SK-MEL-5 (cell line): Measurements from ENCODE around the gene TMA7B. TPM values are rescaled to one million over a fixed set of nuclear protein-coding genes. Genes with fewer than 3 reads are reported as not detected.
"Not testable (repeated sequence)": the region's sequence is repeated elsewhere in the genome, so short reads cannot be mapped to it uniquely, and the experiment has no call there.

Source experiments
- DNase-seq: peaks from one replicate; pipeline ENCODE4 v3.0.0-alpha.2; 2016; ENCODE audit warnings: low read depth, low spot score
- in situ Hi-C: cut with HindIII; loops from 2 replicates; pipeline ENCODE4 v1.10.0; 2016; ENCODE audit warnings: low sequenced_read_pairs, high pct_unique_total_duplicates, low pct_unique_long_range_greater_than_20kb
- total RNA-seq: library from RNA; depleted of rRNA; stranded (reverse); fragments of >200 nt; shearing (Covaris generic); gene quantifications from 2 replicates; pipeline ENCODE4 v1.2.3, GENCODE V29; 2014

The TMA7B gene
- total RNA-seq, 1 experiment from 2014 or later, result 0.08 TPM

DNA sequence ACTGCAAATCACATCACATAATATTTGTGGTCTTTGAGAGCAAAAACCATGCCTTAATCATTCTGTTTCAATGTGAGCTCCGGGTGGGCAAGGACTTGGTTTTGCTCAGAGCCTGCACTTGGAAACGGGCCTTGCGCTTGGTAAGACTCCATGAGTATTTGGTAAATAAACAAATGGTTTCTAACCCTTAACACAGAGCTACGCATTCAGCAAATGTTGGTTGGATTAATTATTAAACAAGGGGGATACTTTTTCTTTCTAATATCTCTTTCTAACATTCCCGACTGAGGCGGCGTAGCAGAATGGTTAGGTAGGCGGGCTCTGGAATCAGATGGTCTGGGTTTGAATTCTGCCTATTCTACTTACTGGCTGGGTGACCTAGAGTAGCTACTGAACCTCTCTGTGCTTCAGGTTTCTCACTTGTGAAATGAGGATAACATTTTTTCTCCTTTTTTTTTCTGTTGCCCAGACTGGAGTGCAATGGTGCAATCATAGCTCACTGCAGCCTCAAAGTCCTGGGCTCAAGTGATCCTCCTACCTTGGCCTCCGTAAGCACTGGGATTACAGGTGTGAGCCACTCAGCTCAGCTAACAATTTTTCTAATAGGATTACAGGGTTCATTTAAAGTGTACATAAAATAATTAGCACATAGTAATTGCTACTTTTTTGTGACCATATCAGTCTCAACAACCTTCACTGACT, 31.1 kb downstream of the TMA7B start:
- no peak for DNase-seq
- in situ Hi-C loops, result no loop called here

DNA sequence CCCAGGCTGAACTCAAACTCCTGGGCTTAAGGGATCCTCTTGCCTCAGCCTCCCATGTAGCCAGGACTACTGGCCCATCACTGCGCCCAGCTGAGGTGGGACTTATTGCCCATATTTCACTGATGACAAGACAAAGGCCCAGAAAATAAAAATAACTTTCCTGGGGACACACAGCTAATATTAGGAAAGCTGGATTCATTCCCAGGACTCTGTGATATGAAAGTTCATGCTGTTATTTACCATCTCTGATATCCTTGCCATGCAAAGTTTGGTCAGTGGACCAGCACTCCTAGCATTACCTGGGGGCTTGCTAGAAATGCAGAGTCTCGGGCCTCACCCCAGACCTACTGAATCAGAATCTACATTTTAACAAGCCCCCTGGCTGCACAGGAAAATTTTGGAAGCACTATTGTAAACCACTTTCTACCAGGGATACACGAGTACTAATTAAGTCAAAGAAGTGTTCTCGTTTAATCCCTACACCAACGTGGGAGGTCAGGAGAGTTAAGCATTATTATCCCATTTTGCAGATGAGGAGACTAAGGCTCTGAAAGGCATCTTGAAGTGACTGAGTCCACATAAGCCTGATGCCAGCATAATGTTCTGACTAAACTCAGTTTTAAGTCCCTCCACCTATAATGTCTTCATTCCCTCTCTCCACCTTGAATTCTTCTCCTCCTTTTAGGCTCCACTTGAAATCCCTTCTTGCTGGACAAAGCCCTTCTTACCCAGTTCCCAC, 32.1 kb downstream of the TMA7B start:
- in situ Hi-C loops, result no loop called here
- DNase-seq, result no peak

DNA sequence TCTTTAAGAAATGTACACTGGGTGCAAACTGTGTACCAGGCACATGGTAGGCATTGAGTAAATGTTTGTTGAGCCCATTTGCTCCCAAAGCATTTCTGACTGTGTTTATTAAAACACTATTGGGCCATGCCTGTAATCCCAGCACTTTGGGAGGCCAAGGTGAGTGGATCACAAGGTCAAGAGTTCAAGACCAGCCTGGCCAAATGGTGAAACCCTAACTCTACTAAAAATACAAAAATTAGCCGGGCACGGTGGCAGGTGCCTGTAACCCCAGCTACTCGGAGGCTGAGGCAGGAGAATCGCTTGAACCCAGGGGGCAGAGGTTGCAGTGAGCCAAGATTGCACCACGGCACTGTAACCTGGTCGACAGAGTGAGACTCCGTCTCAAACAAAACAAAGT, 32.7 kb downstream of the TMA7B start:
- DNase-seq, in situ Hi-C loops: not testable (repeated sequence)

DNA sequence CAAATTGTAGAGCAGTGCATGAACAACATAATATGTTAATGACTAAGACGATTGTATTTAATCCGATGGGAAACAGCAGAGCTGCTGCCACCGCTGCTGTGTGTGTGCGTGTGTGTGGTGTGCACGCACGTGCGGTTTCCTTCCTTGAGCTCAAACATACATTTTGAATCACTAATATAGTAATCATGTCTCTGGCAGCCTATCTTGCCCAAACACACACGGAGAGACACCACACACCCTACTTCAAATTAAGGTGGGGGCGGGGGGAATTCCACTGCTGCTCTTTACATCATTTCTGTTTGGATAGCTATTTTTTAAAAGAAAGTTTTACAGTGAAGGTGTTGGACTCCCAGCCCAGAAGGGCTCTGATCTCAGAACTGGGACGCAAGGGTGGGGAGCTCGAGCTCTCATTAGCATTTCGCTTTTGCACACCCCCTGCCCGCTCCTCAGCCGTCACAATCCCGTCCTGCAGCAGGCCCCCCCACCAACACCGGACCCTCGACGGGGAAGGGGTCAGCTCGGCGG, 33.9 kb downstream of the TMA7B start:
- DNase-seq, result no peak
- in situ Hi-C loops, result no loop called here

DNA sequence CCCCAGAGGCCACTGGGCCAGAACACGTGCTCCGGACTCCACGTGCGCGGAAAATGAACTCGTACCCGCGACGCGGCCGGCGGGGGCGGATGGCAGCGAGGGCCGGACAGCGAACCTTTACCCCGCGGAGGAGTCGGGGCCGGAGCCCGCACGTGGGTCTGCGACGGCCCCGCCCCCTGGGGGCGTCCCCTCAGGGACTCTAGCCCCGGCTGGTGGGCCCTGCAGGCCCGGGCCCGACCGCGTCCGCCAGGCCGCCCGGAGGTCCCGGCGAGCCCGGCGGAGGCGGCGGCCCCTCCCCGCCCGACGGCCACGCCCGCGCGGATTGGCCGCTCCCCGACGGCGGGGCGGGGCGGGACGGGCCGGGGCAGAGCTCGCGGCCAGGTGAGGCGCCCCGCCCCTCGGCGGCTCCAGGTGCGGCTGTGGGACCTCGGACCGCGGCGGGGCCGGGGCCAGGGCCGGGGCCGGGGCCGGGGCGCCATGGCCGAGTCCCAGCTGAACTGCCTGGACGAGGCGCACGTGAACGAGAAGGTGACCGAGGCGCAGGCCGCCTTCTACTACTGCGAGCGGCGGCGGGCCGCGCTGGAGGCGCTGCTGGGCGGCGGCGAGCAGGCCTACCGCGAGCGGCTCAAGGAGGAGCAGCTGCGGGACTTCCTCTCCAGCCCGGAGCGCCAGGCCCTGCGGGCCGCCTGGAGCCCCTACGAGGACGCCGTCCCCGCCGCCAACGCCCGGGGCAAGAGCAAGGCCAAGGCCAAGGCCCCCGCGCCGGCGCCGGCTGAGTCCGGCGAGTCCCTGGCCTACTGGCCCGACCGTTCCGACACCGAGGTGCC, 34.6 kb downstream of the TMA7B start, which contains the start of gene FAM83F:
TSS of gene FAM83F (plus strand) at position 389 of the 827 bp plus-strand sequence. CDS start at position 478, 89 bp downstream.
- in situ Hi-C loops, result no loop called here
- DNase-seq, result no peak

DNA sequence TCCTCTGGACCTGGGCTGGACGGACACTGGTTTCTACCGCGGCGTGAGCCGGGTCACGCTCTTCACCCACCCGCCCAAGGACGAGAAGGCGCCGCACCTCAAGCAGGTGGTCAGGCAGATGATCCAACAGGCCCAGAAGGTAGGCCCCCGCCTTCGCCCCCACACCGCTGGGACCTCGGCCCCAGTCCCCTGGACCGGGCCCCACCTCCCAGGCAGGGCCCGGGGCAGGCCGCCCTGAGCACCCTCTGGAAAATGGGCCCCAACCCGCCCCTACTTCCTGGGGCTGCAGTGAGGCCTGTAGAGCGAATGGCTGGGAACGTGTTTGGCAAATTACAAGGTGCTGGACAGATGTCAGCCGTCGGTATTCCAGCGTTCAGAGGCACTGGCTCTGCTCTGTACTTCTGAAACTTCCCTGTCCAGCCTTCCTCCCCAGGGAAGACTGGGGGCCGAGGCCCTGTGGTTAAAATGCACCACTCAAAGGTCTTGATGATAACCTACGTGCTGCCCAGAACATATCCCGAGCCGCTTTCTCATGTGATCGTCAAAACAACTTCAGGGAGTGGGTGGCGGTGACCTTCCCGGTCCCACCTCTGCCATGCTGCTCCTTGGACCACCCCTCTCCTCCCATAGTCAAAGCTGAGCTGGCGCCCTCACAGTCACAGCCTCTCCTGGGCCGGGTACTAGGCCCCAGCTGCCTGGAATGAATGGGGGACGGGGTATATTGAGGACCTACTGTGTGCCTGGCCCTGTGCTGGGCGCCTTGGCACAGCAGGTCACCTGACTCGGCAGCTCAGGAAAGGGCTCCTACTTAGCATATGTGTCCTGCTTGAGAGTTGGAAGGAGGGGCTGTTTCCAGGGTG, 35.4 kb downstream of the TMA7B start:
- DNase-seq, result no peak
- in situ Hi-C loops, result no loop called here

DNA sequence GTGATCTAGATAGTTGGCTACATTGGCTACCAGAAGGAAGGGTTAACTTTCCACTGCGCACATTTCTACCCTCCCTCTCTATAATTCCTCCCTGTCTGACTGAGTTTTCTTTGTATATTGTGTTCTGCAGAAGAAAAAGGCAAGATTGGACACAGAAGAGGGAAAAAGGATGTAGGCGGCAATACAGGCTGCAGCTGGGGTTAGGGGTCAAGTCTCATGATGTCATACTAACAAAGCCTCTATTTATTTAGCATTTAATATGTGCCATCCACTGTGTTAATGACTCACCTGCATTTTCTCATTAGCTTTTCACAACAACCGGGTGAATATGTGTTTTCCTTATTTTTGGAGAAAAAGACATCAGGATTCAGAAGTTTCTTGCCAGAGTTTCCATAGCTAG, 36.5 kb downstream of the TMA7B start:
- in situ Hi-C loops, result no loop called here
- DNase-seq, result peak; percentile 62

DNA sequence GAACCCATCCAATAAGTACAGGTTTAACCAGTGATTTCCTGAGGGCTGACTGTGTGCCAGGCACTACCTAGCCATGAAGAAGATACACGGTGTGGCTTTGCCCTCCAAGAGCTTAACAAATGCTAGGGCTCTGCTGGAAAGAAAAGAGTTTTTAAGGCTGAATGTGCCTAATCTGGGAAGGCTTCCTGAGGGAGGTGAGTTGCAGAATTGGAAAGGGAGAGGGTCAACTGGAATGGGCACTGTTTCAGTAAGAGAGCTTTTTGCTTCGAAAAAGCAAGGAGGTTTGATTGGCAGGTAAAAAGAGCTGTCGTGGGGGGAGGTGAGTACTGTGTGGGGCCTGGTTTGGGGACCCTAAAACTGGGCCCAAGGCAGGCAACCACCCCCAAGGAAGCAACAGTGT, 37.2 kb downstream of the TMA7B start:
- no peak for DNase-seq
- in situ Hi-C loops, result no loop called here

DNA sequence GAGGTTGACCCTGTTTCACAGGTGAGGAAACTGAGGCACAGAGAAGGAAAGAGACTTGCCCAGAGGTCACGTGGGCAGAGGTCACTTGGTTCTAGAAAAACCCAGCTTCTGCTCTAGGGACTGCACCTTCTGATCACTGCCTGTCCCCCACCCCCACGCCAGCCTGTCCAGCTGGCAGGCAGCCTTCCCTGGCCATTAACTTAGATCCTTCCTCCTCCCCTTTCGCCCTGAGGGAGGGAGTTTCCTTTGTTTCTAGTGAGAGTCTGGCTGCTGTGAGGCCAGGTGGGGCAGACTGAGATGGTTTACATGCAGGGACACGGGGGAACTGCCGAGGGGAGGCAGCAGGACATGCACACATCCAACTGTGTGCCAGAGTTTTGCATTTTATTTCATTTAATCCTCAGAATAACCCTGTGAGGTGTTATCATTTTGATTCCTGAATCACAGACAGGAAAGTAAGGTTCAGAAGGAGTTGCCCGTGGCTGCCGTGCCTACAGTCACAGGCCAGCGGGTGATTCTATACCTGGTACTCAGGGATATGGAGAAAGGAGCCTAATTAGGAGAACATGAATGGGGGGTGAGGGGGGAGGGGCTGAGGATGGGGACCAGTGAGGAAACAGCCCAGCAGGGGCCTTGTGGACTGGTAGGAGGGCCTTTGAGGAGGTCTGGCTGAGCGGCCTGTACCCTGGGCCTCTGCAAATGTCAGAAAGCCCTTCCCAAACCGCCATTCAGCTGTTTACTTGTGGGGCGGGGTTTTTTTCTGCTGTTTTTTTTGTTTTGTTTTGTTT, 37.9 kb downstream of the TMA7B start:
- DNase-seq, result peak; percentile 34
- in situ Hi-C loops, result no loop called here

DNA sequence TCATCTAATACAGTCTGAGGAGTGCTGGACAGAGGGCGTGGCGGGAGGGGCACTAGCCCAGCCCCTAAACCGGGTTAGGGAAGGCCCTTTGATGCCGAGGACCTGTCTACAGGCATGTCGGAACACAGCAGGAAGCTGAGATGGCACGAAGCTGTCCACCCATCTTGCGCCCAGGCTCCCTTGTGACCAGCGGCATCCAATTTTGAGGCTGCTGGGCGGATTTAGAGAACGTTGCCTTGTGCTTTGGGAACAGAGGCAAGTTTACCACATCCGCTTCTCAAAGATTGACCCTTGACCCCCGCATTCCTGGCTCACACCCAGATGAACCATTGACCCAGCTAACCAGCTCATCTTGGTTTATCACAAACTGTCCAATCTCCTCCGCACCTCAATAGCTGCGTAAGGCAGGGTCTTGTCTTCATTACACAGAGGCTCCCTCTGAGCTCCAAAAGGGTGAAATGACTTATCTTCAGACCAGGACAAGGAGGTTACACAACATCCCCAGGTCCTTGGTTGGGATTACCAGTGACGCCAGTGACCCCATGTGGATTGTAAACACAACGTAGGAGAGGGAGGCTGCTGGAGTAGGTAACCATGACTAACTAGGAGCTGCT, 39.1 kb downstream of the TMA7B start:
- in situ Hi-C loops, result no loop called here
- DNase-seq, result peak; percentile 60

DNA sequence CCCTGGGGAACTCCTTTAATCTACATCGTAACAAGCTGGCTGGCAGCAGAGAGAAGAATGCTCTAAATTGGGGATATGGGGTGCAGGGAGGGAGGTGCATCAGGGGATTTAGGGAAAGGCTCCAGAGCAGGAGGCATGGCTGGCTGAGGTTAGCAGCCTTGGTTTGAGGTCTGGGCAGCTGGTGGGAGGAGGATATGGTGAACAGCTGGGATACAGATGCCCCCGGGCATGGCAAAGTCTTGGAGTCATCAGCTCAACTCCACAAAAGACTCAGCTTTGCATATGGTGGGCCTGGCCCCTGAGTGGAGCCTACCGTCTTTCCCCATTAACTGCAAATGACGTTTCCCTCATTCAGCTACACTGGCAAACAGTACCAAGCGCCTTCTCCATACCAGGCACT, 40.0 kb downstream of the TMA7B start:
- DNase-seq, result no peak
- in situ Hi-C loops, result loop anchor here (25.0 kb wide), 1 partner anchor 438 kb away; the partner anchor contains the start of gene CACNA1I

DNA sequence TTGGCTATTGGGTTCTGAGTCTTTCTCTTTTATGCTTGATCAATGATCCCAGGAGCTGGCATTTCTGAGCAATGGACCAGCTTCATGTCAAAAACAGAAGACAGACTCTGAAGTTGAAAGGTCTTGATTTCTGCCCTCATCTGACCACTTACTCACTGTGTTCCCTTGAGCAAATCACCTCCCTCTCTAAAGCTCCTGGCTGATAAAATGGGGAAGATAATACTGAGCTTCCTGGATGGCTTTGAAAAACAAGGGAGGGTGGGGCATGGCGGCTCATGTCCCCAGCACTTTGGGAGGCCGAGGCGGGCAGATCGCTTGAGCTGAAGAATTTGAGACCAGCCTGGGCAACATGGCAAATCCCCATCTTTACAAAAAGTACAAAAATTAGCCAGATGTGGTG, 40.9 kb downstream of the TMA7B start:
- no peak for DNase-seq
- in situ Hi-C loops, result loop anchor here (25.0 kb wide), 1 partner anchor 439 kb away; the partner anchor contains the start of gene CACNA1I

DNA sequence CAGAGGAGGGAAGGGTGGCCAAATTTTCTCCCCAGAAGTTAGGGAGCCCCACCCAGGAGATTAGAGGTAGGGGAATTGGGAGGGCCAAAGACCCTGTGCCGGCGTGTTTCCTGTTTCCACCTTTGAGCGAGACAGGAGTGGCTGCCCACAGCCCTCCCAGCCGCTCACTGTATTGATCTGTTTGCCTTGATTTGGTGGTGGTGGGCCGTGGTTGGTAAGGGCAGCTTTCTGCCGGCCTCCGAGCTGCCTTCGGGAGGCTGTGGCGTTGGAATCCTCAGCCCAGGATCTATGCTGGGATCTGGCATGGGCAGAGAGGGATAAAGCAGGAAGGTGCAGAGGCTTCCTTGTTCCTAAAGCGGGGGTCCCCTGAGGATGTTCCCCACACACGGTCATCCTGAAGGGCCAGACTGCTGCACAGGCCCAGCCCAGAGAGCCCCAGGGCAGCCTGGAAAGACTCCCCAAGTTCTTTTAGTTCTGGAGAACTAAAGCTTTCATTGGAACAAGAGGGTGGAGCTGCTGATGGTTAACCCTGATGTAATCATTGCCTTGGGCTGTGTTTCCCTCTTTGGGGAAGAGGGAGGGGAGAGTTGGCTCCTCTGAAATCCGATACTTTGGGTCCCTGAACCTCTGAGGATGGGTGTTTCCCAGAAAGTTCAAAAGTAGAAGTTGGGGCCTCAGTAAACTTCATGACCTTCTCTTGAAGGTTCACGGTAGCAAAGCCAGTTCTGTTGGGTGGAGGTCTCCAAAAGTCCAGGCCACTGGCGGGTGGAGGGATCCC, 41.8 kb downstream of the TMA7B start:
- no peak for DNase-seq
- in situ Hi-C loops, result loop anchor here (25.0 kb wide), 1 partner anchor 440 kb away; the partner anchor contains the start of gene CACNA1I

DNA sequence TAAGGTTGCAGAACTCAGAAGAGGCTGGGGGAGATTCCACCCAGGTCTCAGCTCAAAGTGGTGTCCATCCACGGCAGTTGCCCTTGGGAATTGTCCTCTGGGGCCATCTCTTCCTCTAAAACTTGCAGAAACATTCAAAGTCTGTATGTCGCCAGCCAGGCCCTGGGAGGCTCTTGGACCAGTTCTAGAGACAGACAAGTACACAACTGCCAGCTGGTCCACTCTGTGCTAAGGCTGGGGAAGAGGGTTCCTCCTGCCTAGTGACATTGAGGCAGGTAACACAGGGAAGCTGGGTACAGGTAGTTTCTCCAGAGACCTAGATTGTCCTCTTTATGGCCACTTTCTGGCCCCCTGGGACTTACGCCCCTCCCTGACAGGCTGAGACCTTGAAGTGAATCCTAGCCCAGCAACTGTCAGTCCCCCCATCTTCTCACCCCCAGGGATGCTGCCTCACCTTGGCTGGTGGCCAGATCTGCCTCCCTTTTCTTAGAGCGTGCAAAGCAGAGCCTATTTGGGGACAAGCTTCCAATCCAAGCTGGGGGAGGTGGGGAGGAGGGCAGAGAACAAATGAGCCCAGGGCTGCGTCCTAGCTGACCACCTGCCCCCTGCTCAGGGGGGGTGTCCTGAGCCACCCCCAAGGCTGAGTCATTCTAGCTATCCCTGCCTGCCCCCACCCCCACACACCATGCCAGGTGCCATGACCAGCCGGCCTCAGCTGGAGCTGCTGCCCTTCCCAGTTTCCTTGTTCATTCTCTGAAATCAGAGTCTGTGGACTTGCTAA, 42.9 kb downstream of the TMA7B start:
- in situ Hi-C loops, result loop anchor here (25.0 kb wide), 1 partner anchor 441 kb away; the partner anchor contains the start of gene CACNA1I
- no peak for DNase-seq
